Measurements from ENCODE around the gene ADORA2B. TPM values are rescaled to one million over a fixed set of nuclear protein-coding genes. Genes with fewer than 3 reads are reported as not detected.
"Not testable (repeated sequence)": the region's sequence is repeated elsewhere in the genome, so short reads cannot be mapped to it uniquely, and the experiment has no call there.

Gene ADORA2B
- total RNA-seq: under 1 TPM in 5 of 6 experiments, not detected in 1; 0.16 to 0.62 (median 0.37) TPM
- long read RNA-seq: 0 reads

DNA sequence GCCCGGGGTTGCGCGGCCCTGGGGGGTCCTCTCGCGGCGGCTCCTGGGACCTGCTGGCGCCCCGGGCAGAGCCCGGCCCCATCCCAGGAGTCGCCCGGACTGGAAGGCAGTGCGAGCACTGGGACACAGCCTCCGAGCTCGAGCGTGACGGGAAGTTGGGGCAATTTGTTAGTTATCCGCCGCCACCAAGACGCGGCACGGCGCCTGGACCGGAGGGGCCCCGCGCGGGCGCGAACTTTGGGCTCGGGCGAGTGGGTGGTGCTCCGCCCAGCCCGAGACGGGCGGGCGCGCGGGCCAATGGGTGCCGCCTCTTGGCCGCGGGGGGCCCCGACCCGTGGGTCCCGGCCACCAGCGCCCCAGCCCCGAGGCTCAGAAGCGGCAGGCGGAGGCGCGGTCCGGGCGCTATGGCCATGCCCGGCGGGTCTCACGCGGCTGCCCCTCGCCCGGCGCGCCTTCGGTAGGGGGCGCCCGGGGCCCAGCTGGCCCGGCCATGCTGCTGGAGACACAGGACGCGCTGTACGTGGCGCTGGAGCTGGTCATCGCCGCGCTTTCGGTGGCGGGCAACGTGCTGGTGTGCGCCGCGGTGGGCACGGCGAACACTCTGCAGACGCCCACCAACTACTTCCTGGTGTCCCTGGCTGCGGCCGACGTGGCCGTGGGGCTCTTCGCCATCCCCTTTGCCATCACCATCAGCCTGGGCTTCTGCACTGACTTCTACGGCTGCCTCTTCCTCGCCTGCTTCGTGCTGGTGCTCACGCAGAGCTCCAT lies at the start of gene ADORA2B:
Gene ADORA2B, plus strand, starts transcription at position 372 of the 768 bp plus-strand sequence. Its CDS starts 119 bp downstream, at position 491.
- H3K9me3 ChIP-seq: no peaks in the 10 kb centered on the region
- TF ChIP-seq, protein P1, sequence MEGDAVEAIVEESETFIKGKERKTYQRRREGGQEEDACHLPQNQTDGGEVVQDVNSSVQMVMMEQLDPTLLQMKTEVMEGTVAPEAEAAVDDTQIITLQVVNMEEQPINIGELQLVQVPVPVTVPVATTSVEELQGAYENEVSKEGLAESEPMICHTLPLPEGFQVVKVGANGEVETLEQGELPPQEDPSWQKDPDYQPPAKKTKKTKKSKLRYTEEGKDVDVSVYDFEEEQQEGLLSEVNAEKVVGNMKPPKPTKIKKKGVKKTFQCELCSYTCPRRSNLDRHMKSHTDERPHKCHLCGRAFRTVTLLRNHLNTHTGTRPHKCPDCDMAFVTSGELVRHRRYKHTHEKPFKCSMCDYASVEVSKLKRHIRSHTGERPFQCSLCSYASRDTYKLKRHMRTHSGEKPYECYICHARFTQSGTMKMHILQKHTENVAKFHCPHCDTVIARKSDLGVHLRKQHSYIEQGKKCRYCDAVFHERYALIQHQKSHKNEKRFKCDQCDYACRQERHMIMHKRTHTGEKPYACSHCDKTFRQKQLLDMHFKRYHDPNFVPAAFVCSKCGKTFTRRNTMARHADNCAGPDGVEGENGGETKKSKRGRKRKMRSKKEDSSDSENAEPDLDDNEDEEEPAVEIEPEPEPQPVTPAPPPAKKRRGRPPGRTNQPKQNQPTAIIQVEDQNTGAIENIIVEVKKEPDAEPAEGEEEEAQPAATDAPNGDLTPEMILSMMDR (IDR thresholded peaks at IDR 0.05): peak; percentile 40 to 65 (median 53)
- no peak for TF ChIP-seq POLR2A (IDR thresholded peaks at IDR 0.05)
- DNase-seq (peak; percentile 58 to 76 (median 71)), ATAC-seq (peak; percentile 85 to 88 (median 87))
- peak within 1 kb of the TSS; percentile 46 to 59 (median 49) for H3K4me3 ChIP-seq
- H3K36me3 ChIP-seq: no peaks in the 10 kb centered on the region
- intact Hi-C loops (cut with DNase I): loop anchor here in 1 of 2 donors (10.0 kb wide), 1 partner anchor 50 kb away; the partner anchor contains the start of genes TTC19 and ZSWIM7
- no peak within 1 kb of the TSS for H3K27ac ChIP-seq
- H3K27me3 ChIP-seq: no peaks in the 10 kb centered on the region
- WGBS (ENCODE audit: insufficient coverage, low coverage, low lambda C conversion rate, missing lambda C conversion rate): 2% methylated on average over 12 of the region's 88 CpGs
- peaks cover 0 to 10% (median 3%) of the 10 kb centered on the region in 4 donors for H3K4me1 ChIP-seq

DNA sequence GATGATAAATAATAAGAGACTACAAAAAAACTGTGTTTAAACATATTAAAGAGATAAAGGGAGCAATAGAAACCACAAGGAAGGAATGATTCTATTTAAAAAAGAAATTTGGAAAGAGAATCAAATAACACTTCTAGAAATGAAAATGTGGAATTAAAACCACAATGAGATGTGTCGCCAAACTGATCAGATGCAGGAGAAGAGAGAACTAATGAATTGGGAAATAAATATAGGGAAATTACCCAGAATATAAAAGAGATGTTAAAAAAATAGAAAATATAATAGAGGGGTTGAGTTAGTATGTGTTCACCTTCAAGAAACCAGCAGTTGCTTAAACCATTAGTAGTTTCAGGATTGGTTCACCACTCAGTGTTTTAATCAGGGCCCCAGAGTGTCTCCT lies 48.7 kb upstream of the ADORA2B start:
- H3K27ac ChIP-seq: no peak overlapping the region
- 82% methylated on average over 1 of the region's 1 CpG for WGBS (ENCODE audit: insufficient coverage, low coverage, low lambda C conversion rate, missing lambda C conversion rate)
- DNase-seq (no peak), ATAC-seq (no peak)
- H3K4me3 ChIP-seq: no peak overlapping the region
- no peak for TF ChIP-seq POLR2A (IDR thresholded peaks at IDR 0.05)
- TF ChIP-seq, protein P1 (IDR thresholded peaks at IDR 0.05): no peak
- H3K27me3 ChIP-seq: no peaks in the 10 kb centered on the region
- no peaks in the 10 kb centered on the region for H3K4me1 ChIP-seq
- intact Hi-C loops (cut with DNase I): no loop called here
- H3K9me3 ChIP-seq: no peaks in the 10 kb centered on the region
- H3K36me3 ChIP-seq: no peaks in the 10 kb centered on the region

DNA sequence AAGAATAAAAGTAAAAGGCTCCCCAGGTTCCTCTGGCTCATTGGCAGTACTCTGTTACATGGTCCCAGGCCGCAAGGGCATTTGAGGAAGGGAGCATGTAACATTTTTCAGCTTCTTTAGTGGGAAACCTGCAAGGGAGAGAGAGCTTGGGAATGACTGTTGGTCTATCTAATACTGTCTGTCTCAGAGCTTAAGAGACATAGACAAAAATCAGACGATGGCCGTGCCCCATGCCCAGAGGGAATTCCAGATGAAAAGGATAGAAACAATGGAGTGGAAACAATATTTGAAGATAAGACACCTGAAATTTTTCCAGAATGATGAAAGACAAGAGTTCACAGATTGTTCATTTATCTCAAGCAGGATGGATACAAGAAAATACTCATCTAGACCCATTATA lies 48.1 kb upstream of the ADORA2B start:
- Histone ChIP-seq H3K4me3 (no peak overlapping the region), H3K27ac (no peak overlapping the region), H3K9me3 (no peaks in the 10 kb centered on the region), H3K27me3 (no peaks in the 10 kb centered on the region), H3K4me1 (no peaks in the 10 kb centered on the region), H3K36me3 (no peaks in the 10 kb centered on the region)
- 96% methylated on average over 3 of the region's 3 CpGs for WGBS (ENCODE audit: insufficient coverage, low coverage, low lambda C conversion rate, missing lambda C conversion rate)
- ATAC-seq (no peak), DNase-seq (no peak)
- intact Hi-C loops (cut with DNase I): no loop called here
- TF ChIP-seq, protein P1 (IDR thresholded peaks at IDR 0.05): no peak
- no peak for TF ChIP-seq POLR2A (IDR thresholded peaks at IDR 0.05)

DNA sequence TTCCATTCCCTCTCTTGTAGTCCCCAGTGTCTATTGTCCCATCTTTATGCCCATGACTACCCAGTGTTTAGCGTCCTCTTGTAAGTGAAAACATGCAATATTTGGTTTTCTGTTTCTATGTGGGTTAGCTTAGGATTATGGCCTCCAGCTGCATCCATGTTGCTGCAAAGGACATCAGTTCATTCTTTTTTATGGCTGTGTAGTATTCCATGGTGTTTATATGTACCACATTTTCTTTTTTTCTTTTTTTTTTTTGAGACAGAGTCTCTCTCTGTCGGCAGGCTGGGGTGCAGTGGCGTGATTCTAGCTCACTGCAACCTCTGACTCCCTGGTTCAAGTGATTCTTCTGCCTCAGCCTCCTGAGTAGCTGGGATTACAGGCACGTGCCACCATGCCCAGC lies 45.3 kb upstream of the ADORA2B start:
- H3K27ac ChIP-seq; intact Hi-C loops (cut with DNase I); H3K36me3 ChIP-seq; ATAC-seq; H3K4me3 ChIP-seq; H3K9me3 ChIP-seq; H3K4me1 ChIP-seq; DNase-seq; H3K27me3 ChIP-seq: not testable (repeated sequence)
- WGBS (ENCODE audit: insufficient coverage, low coverage, low lambda C conversion rate, missing lambda C conversion rate): 81% methylated on average over 4 of the region's 4 CpGs

DNA sequence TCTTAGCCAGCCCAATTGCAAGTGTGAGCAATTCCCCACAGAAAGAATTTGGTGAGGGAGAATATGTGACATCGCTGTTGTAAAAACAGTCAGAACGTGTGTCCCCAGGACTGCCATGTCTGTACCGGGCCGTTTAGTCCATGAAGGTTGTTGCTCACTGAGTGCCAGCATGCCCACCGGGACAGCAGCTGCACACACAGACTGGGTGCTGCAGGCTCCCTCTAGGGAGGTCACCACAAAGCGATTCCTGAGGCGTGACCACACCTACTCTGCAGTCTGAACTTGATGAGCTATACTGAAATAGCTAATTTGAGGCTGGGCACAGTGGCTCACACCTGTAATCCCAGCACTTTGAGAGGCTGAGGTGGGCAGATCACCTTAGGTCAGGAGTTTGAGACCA lies 44.1 kb upstream of the ADORA2B start:
- Histone ChIP-seq H3K27ac (no peak overlapping the region), H3K4me1 (no peaks in the 10 kb centered on the region), H3K36me3 (no peaks in the 10 kb centered on the region), H3K9me3 (no peaks in the 10 kb centered on the region), H3K27me3 (no peaks in the 10 kb centered on the region), H3K4me3 (no peak overlapping the region)
- no peak for DNase-seq
- WGBS (ENCODE audit: insufficient coverage, low coverage, low lambda C conversion rate, missing lambda C conversion rate): 70% methylated on average over 2 of the region's 7 CpGs
- no peak for ATAC-seq
- TF ChIP-seq, protein P1 (IDR thresholded peaks at IDR 0.05): no peak
- TF ChIP-seq POLR2A (IDR thresholded peaks at IDR 0.05): no peak
- intact Hi-C loops (cut with DNase I): no loop called here

DNA sequence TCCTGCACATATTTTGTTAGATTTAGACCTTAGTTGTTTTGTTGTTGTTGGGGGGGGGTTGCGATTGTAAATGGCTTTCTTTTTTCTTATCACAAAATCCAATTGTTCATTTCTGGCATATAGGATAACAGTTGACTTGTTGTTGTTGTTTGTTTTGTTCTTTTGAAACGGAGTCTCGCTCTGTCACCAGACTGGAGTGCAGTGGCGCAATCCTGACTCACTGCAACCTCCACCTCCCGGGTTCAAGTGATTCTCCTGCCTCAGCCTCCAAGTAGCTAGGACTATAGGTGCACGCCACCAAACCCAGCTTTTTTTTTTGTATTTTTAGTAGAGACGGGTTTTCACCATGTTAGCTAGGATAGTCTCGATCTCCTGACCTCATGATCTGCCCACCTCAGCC lies 39.7 kb upstream of the ADORA2B start:
- H3K4me3 ChIP-seq; H3K4me1 ChIP-seq; DNase-seq; H3K27me3 ChIP-seq; H3K36me3 ChIP-seq; H3K27ac ChIP-seq; ATAC-seq; H3K9me3 ChIP-seq; intact Hi-C loops (cut with DNase I): not testable (repeated sequence)
- WGBS (ENCODE audit: insufficient coverage, low coverage, low lambda C conversion rate, missing lambda C conversion rate): 71% methylated on average over 7 of the region's 8 CpGs

All from right lobe of liver (tissue), 6 donors.